Stimulated activated CD4-positive, alpha-beta T cell treated with anti-CD3 and anti-CD28 coated beads, Interleukin-1b, Interleukin-23, amount 100 ng/mL, for 1 hour (primary cell): Measurements from ENCODE around the gene LOXL1.
"Not testable (repeated sequence)": the region's sequence is repeated elsewhere in the genome, so short reads cannot be mapped to it uniquely, and the experiment has no call there.

ENCODE experiments used
- DNase-seq, 2 donors: peaks; one replicate each; pipeline ENCODE4 v3.0.0-alpha.2; 2020; ENCODE audit warnings: low read depth in 2 of 2

The LOXL1 gene

GRCh38 chr15:73952913-73953750 lies 26.9 kb downstream of the LOXL1 start:
- no peak for DNase-seq

- DNase-seq = no peak
Measured at GRCh38 chr15:73954188-73955145, 28.2 kb downstream of the LOXL1 start.

- DNase-seq = no peak
Measured at GRCh38 chr15:73955326-73955725, 29.1 kb downstream of the LOXL1 start.

GRCh38 chr15:73955861-73956742 lies 29.8 kb downstream of the LOXL1 start:
- no peak for DNase-seq

GRCh38 chr15:73956743-73957135 lies 30.5 kb downstream of the LOXL1 start:
- DNase-seq = no peak

- no peak for DNase-seq
Measured at GRCh38 chr15:73957276-73957675, 31.0 kb downstream of the LOXL1 start.

GRCh38 chr15:73957785-73958184 lies 31.5 kb downstream of the LOXL1 start:
- DNase-seq = no peak

- no peak for DNase-seq
Measured at GRCh38 chr15:73959012-73959581, 32.8 kb downstream of the LOXL1 start.

- DNase-seq = no peak
Measured at GRCh38 chr15:73959801-73960200, 33.5 kb downstream of the LOXL1 start.

GRCh38 chr15:73960472-73961070 lies 34.3 kb downstream of the LOXL1 start:
- DNase-seq = not testable (repeated sequence)

GRCh38 chr15:73962433-73962832 lies 36.2 kb downstream of the LOXL1 start:
- no peak for DNase-seq

- DNase-seq = peak; percentile 70 to 84
Measured at GRCh38 chr15:73964736-73965093, 38.5 kb downstream of the LOXL1 start.

- DNase-seq = peak in 1 of 2 donors; percentile 27
Measured at GRCh38 chr15:73965094-73965757, 39.0 kb downstream of the LOXL1 start.

- DNase-seq = no peak
Measured at GRCh38 chr15:73965758-73966113, 39.5 kb downstream of the LOXL1 start.

- DNase-seq = no peak
Measured at GRCh38 chr15:73968461-73968860, 42.2 kb downstream of the LOXL1 start.

- no peak for DNase-seq
Measured at GRCh38 chr15:73969151-73969759, 43.0 kb downstream of the LOXL1 start.

GRCh38 chr15:73972984-73973682 lies 46.9 kb downstream of the LOXL1 start:
- peak; percentile 58 to 64 for DNase-seq

- DNase-seq = not testable (repeated sequence)
Measured at GRCh38 chr15:73973683-73974200, 47.5 kb downstream of the LOXL1 start.
